Activated CD4-positive, alpha-beta memory T cell treated with anti-CD3 and anti-CD28 coated beads, Interleukin-2, amount 10 ng/mL, durations not matched to agents 7 days and 5 days (primary cell): ENCODE data around the gene TMEM203. TPM values are rescaled to one million over a fixed set of nuclear protein-coding genes. Genes with fewer than 3 reads are reported as not detected.

Experiments used
- CTCF ChIA-PET: fragments of 350-600 bp; sonication (Branson Sonifier 250); formaldehyde crosslinking; loops from one replicate; lab custom pipeline; 2021; ENCODE audit warnings: antibody characterized with exemption, inconsistent platforms; lab: Charles Lee
- POLR2A ChIA-PET: fragments of 350-600 bp; sonication (Branson Sonifier 250); formaldehyde crosslinking; loops from one replicate; lab custom pipeline; 2021; ENCODE audit warnings: antibody characterized with exemption; lab: Charles Lee
- DNase-seq: peaks from one replicate; pipeline ENCODE4 v3.0.0-alpha.2; 2020
- H3K27ac Mint-ChIP-seq: one replicate; pipeline ENCODE4 v1.8.0; 2021; ENCODE audit warnings: mild to moderate bottlenecking, mixed read lengths
- H3K27me3 Mint-ChIP-seq: one replicate; pipeline ENCODE4 v1.8.0; 2021; ENCODE audit warnings: mixed read lengths
- H3K36me3 Mint-ChIP-seq: one replicate; pipeline ENCODE4 v1.8.0; 2021; ENCODE audit warnings: low read depth, mixed read lengths
- H3K4me1 Mint-ChIP-seq: one replicate; pipeline ENCODE4 v1.8.0; 2021; ENCODE audit warnings: mixed read lengths
- H3K4me3 Mint-ChIP-seq: one replicate; pipeline ENCODE4 v1.8.0; 2021; ENCODE audit warnings: mild to moderate bottlenecking, mixed read lengths
- H3K9me3 Mint-ChIP-seq: one replicate; pipeline ENCODE4 v1.8.0; 2021; ENCODE audit warnings: mixed read lengths
- total RNA-seq, 2 experiments: library from RNA; stranded (reverse); gene quantifications; one replicate each; pipeline ENCODE4 v1.2.3, GENCODE V29; 2021

The TMEM203 gene
- total RNA-seq, 2 experiments from 2014 or later: 28.9 to 29.2 TPM

GRCh38 chr9:137167277-137167746 lies 38.1 kb downstream of the TMEM203 start:
- ChIA-PET POLR2A (interaction anchor here (1.1 to 1.2 kb wide), 2 partner anchors 9 to 21 kb away, joined by 3 read pairs; partner anchors contain the start of gene SSNA1), CTCF (no interaction called here)
- Mint-ChIP-seq H3K36me3 (no peaks in the 10 kb centered on the region), H3K4me1 (peaks cover 3% of the 10 kb centered on the region), H3K4me3 (no peak overlapping the region), H3K27ac (no peak overlapping the region), H3K27me3 (peaks cover 35% of the 10 kb centered on the region), H3K9me3 (no peaks in the 10 kb centered on the region)
- no peak for DNase-seq

GRCh38 chr9:137166380-137167229 lies 38.8 kb downstream of the TMEM203 start:
- Mint-ChIP-seq H3K4me3 (no peak overlapping the region), H3K36me3 (no peaks in the 10 kb centered on the region), H3K9me3 (no peaks in the 10 kb centered on the region), H3K4me1 (peaks cover 3% of the 10 kb centered on the region), H3K27ac (no peak overlapping the region), H3K27me3 (peaks cover 35% of the 10 kb centered on the region)
- no peak for DNase-seq
- ChIA-PET CTCF (no interaction called here), POLR2A (interaction anchor here (1.1 to 1.2 kb wide), 2 partner anchors 10 to 22 kb away, joined by 3 read pairs; partner anchors contain the start of gene SSNA1)

- CTCF ChIA-PET: no interaction called here
- H3K4me3 Mint-ChIP-seq: no peak overlapping the region
Measured at GRCh38 chr9:137165250-137165836, 40.1 kb downstream of the TMEM203 start.

GRCh38 chr9:137164370-137165249 lies 40.8 kb downstream of the TMEM203 start:
- H3K27ac Mint-ChIP-seq: no peak overlapping the region
- CTCF ChIA-PET: no interaction called here
- H3K4me1 Mint-ChIP-seq: peaks cover 3% of the 10 kb centered on the region
- H3K27me3 Mint-ChIP-seq: peaks cover 23% of the 10 kb centered on the region
- POLR2A ChIA-PET: no interaction called here
- no peaks in the 10 kb centered on the region for H3K36me3 Mint-ChIP-seq
- no peak overlapping the region for H3K4me3 Mint-ChIP-seq
- no peaks in the 10 kb centered on the region for H3K9me3 Mint-ChIP-seq
- DNase-seq: no peak

More at GRCh38 chr9:137165250-137165836, 40.1 kb downstream of the TMEM203 start:
- peaks cover 24% of the 10 kb centered on the region for H3K27me3 Mint-ChIP-seq
- H3K4me1 Mint-ChIP-seq: peaks cover 3% of the 10 kb centered on the region
- POLR2A ChIA-PET: no interaction called here
- H3K9me3 Mint-ChIP-seq: no peaks in the 10 kb centered on the region
- H3K27ac Mint-ChIP-seq: no peak overlapping the region
- H3K36me3 Mint-ChIP-seq: no peaks in the 10 kb centered on the region
- DNase-seq: no peak

- H3K27ac Mint-ChIP-seq: no peak overlapping the region
- no peak for DNase-seq
- no peak overlapping the region for H3K4me3 Mint-ChIP-seq
- ChIA-PET POLR2A (no interaction called here), CTCF (no interaction called here)
- peaks cover 28% of the 10 kb centered on the region for H3K27me3 Mint-ChIP-seq
- no peaks in the 10 kb centered on the region for H3K36me3 Mint-ChIP-seq
- H3K4me1 Mint-ChIP-seq: peaks cover 7% of the 10 kb centered on the region
- H3K9me3 Mint-ChIP-seq: no peaks in the 10 kb centered on the region
Measured at GRCh38 chr9:137163805-137164204, 41.6 kb downstream of the TMEM203 start.

GRCh38 chr9:137163365-137163715 lies 42.1 kb downstream of the TMEM203 start:
- Mint-ChIP-seq H3K4me3 (no peak overlapping the region), H3K4me1 (peaks cover 6% of the 10 kb centered on the region), H3K36me3 (no peaks in the 10 kb centered on the region), H3K27ac (no peak overlapping the region), H3K27me3 (peaks cover 27% of the 10 kb centered on the region), H3K9me3 (no peaks in the 10 kb centered on the region)
- ChIA-PET POLR2A (no interaction called here), CTCF (no interaction called here)
- DNase-seq: no peak

GRCh38 chr9:137162505-137163364 lies 42.7 kb downstream of the TMEM203 start:
- no peak for DNase-seq
- H3K27ac Mint-ChIP-seq: no peak overlapping the region
- H3K9me3 Mint-ChIP-seq: no peaks in the 10 kb centered on the region
- no peak overlapping the region for H3K4me3 Mint-ChIP-seq
- CTCF ChIA-PET: no interaction called here
- H3K36me3 Mint-ChIP-seq: no peaks in the 10 kb centered on the region
- POLR2A ChIA-PET: no interaction called here
- H3K27me3 Mint-ChIP-seq: peaks cover 32% of the 10 kb centered on the region
- peaks cover 11% of the 10 kb centered on the region for H3K4me1 Mint-ChIP-seq

GRCh38 chr9:137161558-137162486 lies 43.6 kb downstream of the TMEM203 start:
- CTCF ChIA-PET: no interaction called here
- Mint-ChIP-seq H3K4me1 (peaks cover 16% of the 10 kb centered on the region), H3K9me3 (no peaks in the 10 kb centered on the region), H3K27ac (no peak overlapping the region), H3K4me3 (no peak overlapping the region), H3K27me3 (peaks cover 29% of the 10 kb centered on the region), H3K36me3 (no peaks in the 10 kb centered on the region)
- POLR2A ChIA-PET: no interaction called here
- no peak for DNase-seq

- Mint-ChIP-seq H3K9me3 (no peaks in the 10 kb centered on the region), H3K27ac (no peak overlapping the region), H3K36me3 (no peaks in the 10 kb centered on the region), H3K27me3 (peaks cover 26% of the 10 kb centered on the region), H3K4me1 (peaks cover 23% of the 10 kb centered on the region), H3K4me3 (no peak overlapping the region)
- ChIA-PET POLR2A (no interaction called here), CTCF (interaction anchor here (0.6 kb wide), 1 partner anchor 65 kb away, joined by 3 read pairs; no protein-coding TSS in a partner anchor)
- DNase-seq: no peak
Measured at GRCh38 chr9:137160716-137161557, 44.5 kb downstream of the TMEM203 start.

- CTCF ChIA-PET: interaction anchor here (0.6 kb wide), 1 partner anchor 64 kb away, joined by 3 read pairs; no protein-coding TSS in a partner anchor
- Mint-ChIP-seq H3K4me1 (peaks cover 23% of the 10 kb centered on the region), H3K27ac (no peak overlapping the region), H3K4me3 (no peak overlapping the region), H3K9me3 (no peaks in the 10 kb centered on the region), H3K36me3 (no peaks in the 10 kb centered on the region), H3K27me3 (peaks cover 28% of the 10 kb centered on the region)
- POLR2A ChIA-PET: no interaction called here
- DNase-seq: no peak
Measured at GRCh38 chr9:137160054-137160425, 45.4 kb downstream of the TMEM203 start.
